Medulla oblongata (tissue), 1 donor: Measurements from ENCODE around the gene IRF1.

Experiments used
- DNase-seq: peaks from one replicate; pipeline ENCODE4 v3.0.0-alpha.2; 2015; ENCODE audit errors: extremely low spot score

Gene IRF1

DNA sequence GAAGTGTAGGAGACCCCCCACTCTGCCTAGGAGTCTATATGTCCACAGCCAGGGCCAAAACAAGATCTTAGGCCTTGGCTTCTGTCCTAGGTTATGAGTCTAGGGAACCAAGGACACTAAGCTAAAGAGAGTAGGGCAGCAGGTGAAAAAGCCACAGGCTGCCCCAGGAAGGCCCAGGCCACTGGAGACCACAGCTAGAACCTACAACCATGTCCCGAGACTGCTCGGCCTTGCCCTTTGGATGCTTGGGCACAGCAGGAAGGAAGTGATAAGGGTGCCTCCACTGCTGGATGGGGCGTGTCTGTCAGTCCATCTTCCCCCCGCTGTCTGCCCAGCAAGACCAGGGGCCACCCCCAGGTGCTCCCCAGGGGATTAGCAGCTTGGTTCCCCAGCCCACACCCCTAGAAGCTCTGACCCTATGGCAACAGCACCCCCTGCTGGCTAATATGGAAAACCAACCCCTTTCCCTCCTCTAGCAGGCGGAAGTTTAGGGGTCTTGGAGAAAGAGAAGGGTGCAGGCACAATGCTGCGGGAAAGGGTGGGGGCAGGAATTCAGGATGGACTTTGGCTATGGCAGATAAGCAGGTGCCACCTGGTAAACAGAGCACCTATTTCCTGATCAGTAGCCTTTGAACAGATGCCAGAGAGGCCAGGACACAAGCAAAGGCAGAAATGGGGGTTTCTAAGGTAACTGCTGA is 10.5 kb upstream of the IRF1 start:
- peak; percentile 91 for DNase-seq

DNA sequence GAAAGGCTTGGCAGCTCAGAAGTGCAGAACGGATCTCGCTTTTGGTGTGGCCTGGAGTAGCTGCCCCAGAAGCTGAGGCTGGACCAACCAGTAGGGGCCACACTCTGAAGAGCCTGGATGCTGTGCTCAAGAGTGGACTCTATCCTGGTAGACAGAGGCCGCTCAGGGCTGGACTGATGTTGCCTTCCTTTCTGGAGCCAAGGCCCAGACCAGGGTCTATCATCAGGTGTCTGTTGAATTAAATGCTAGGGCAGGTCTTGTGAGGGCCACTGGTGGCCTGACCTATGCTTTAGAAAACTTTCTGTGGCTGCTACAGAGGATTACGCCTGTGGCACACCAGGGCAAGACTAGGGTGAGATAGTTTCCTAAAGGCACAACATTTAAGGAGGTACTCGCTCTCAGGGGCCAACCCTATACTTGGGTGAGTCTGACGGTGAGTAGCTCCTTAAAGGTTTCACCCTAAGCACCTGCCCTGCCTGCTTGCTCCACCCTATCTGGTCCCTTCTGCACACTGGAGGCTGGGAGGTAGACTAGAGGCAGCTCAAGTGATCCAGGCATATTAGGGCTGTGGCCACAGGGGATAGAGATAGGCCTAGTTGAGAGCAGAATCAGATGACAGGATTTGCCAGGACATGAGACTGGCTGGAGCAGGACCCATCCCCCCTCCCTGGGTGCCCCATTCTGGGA is 9.8 kb upstream of the IRF1 start:
- DNase-seq: no peak

DNA sequence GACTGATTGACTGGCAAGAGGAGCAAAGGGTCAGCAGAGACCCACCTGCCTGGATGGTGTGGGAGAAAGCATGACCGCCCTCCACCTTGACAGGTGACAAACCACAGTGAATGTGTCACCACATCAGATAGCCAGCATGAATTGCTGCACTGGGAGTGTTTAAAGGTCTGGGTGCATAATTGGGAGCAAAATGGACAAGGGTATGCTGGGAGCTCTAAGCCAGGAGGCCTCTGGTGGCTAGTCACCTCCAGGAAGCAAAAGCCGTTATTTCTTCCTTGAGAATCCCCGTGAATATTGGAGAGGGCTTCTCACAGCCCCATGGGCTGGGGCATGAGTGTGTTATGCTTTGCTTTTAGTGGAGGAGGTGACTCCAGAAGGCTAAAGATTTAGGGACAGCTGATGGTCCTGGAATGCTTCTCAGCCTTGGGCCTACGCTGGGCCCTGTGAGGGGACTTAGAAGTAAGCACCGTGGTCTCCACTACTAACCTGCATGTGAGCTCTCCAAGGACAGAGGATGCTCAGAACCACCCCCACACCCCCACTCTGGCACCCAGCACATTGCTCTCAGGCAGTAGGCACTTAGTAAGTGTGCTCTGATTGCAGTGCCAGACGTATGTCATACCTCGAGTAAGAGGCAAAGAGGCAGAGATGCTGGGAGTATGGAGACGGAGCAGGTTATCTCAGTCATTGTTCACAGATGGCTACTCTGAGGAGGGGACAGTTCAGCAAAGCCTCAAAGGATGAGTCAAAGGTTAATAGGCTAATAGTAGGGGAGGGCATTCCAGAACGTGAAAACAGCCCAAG is 9.1 kb upstream of the IRF1 start:
- no peak for DNase-seq

DNA sequence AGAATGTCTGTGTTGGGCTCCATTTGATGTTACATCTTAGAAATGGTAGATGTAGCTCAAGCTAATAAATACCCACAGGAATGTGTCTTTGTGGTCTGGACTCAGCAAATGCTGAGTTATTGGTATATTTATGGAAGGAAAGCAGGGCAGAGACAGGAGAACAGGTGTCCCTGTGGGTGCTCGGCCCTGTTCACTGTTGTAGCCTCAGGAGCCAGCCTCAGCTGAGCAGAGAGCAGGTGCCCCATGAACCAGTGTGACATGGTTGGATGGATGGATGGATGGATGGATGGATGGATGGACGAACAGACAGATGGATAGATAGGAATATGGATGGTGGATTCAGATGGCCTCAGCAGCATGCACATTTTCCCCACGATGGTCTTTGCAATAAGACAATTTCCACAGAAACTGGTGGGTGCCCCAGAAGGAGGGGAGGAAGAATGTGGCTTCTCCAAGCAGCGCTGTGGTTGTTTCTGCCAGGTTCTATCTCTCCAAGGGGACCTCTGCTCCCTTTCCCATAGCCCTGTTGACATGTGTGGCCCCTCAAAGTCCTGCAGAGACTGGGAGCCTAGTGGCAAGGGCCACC is 8.2 kb upstream of the IRF1 start:
- DNase-seq: no peak

DNA sequence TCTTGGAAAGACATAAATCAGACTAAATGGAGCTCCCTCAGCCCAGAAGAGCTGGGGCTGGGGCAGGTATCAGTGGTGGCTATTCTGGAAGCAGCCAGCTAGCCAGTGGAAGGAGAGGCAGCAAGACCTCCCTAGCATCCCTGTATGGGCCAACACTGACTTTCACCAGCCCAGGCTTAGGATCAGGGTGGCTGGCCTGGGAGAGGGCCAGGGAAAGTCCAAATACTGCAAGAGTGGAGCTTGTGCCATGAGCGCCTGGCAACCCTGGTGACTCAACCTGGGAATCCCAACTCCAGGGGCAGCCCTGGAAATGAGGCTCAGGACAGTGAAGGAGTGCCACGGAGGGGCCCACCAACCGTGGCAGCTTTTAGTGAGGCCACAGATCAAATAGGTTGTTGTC is 7.6 kb upstream of the IRF1 start:
- DNase-seq: peak; percentile 60

DNA sequence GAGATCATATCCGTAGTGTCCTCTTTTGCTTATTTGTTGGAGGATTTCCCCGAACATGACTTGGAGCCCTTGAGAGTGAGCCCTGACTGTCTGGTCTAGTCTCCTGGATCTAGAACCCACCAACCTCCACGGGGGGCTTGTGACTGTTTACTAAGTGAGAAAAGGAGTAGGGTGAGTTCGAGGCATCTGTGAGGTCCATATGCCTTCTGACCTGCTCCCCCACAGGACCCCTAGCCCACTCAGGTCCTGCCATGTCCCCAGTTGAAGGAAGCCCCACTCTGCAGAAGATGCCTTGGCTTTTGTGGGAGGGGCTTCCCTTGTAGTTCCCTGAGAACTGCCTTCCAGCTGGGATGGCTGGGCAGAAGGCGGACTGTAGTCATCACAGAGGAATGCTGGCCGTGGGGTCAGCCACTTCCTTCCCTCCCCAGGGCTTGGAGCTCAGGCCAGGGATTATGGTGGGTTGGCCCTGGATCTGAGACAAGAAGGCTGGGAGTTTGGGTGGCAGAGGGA is 7.0 kb upstream of the IRF1 start:
- DNase-seq: no peak

DNA sequence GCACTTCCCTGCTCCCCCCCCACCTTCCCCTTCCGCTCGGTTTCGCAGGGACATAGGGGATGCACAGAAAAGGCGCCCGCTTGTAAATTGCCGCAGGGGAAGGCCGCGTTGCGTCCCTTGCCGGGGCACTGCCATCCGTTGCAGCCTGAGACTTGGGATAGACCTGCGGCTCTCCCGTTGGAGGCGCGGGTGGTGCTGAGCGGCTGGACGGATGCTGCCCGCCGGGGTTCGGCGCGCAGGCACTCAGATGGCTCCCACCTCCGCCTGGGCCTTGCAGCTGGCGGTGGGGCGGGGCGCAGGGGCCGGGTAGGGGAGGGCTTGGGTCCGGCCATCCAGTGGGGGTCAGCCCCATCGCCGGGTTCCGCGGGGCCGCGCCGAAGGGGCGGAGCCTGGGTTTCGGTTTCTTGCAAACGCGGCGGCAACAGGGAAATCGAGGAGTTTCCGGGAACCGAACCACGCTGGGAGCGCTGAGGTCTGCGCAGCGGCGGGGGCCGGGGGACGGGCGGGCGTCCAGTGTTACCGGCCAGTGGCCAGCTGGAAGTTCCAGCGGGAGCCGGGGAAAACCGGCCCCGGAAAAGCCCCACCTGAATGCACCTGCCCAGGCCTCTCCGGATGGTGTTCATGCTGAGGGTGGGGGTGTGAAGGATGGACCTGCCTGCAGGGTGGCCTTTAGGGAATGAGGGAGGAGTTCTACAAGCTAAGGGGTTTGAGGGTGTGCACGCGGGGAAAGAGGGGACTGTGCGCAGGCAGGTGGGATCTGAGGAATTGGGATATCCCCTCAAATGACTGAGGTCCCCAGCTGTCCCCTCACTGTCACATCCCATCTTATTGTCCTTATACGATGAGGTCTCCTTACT is 6.3 kb upstream of the IRF1 start:
- peak; percentile 75 for DNase-seq

DNA sequence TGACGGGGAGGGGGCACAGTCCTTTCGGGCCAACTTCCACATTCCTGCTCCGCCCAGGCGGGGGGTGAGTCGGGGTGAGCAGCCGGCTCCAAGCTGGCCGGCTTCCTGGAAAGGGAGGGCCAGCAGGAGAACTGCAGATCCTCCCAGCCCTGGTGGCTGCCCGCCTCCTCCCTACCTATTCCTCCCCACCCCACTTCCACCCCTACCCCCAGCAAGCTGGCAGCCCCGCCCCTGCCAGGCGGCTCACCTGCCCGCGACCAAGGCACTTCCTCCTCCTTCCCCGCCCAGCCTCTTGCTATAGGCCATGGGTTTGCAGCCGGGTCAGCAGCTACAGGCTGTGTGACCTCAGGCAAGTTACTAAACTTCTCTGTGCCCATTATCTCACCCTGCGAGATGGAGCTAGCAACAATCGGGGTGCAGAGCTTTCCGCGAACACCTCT is 5.6 kb upstream of the IRF1 start:
- DNase-seq: peak; percentile 84

DNA sequence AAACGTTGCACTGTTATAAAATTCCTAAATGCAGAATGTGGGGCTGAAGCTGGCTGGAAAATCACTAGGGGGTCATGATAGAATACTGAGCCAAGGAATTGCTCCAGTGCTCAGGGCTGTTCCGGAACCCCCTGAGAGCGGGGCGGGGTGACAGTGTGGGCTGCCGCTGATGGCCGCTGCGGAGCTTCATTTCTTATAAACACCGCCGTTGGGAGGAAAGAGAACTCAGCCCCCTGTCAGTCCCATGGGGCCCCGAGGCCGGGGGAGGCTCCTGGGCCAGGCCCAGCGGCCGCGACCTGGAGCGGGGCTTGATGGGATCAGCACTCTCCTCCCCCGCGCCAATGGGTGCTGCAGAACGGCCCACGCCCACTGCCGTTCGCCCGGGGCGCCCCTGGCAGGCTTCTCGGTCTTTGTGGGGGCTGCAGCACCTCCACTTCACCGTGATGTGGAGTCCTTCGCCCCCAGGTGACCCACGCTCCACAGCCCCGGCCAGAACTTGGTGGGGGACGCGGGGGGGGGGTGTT is 5.2 kb upstream of the IRF1 start:
- peak; percentile 77 for DNase-seq

DNA sequence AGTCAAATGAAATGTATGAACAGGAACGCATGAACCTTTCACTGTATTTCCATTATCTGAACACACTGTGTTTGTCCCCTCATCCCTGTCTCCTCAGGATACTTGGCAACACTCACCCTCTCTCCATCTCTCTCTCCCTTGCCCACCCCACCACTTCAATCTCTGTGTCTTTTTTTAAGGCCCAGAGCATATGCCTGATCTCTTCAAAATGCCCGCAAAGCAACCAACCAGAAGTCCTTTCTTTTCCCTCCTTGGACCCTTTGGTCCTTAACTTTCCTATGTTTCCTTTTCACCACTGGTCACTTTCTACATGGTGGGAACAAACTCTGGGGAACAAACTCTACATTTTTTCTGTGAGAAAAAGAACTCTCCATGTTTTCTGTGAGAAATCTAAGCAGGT is 3.2 kb upstream of the IRF1 start:
- DNase-seq: no peak

DNA sequence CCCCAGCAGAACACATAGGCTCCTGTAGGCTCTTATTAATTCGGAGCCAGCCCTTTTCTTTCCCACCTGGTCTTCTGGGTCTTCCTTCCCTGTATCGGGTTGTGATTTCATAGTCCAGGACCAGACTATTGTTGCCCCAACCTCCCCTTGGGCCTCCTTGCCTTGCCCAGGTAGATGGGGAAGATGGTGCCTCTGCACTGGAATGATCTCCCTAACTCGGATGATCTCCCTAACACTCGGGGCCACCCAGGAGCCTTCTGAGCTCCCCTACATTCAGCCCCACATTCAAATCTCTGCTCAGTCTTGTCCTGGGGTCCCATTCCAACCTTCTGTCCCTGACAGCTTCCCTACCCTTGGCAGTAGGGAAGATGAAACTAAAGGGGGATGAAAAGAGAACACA is 2.7 kb upstream of the IRF1 start:
- no peak for DNase-seq

DNA sequence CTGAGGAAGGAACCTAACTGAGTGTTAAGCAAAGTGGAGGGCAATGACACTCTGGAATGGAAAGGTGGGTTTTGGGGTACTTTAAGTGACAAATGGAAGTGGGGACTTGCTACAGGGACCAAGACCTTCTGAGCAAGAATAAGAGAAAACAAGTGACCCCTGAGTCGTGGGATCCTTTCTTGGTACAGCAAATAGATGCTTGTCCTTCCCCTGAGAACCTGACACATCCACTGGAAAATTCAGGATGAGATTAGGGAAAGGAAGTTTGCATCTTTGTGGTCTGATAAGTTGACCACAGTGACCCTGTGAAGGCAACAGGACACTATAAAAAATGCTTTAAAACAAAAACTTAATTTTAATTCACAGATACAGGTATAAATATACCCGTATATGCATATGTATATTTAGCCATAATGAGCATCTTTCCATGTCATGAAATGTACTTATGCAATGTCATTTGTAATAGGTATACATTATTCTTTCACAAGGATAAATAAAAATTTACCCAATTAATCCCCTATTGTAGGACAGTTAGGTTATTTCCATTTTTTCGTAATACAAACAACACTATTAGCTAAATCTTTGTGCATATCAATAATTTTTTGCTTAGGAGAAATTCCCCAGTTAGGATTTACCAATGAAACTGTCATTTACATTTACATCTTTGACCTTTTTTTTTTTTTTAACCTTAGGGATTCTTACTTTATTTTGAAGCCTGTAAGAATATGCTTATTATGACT is 2.0 kb upstream of the IRF1 start:
- DNase-seq: no peak

DNA sequence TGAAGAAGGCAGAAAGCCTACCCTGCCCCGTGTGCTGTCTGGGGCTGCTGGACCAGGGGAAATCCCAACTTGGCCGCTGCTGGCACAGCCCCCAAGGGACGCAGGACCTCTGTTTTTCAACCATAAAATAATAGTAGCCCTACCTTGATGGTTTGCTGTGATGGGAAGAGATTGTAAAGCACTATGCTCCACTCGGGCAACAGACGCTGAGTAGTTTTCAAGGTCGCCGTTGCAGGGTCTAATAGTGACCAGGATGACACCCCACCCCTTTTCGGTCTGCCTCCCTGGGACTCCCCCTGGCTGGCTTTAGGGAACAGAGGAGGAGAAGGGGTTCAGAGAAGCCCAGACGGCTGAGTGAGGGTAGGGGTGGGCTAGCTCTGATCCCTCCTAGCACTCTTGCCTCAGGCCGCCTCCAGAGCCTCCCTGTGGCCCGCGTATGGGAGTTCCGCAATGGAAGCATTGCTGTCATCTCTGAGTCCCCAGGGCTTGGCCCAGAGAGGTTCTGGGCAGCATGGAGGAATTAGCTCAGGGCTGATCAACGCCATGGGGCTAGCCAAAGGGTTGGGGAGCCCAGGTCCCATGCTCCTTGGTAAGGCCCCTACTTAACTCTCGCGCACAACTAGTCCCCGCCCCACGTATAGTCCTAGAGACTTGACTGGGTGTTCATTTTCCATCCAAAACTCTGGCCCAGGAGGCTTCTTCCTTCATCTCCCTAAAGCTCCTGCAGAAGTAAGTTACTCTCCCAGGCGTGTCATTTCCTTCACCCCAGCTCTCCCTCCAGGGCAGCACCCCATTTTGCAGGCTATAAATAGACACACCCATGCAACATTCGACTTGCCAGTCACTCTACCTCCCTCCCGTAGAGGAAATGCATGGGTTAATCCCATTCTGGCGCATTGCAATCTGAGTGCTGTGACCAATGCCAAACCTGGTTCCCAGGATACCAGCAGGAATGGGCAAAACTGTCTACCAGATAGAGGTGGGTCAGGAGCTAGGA is 1.1 kb upstream of the IRF1 start:
- no peak for DNase-seq

DNA sequence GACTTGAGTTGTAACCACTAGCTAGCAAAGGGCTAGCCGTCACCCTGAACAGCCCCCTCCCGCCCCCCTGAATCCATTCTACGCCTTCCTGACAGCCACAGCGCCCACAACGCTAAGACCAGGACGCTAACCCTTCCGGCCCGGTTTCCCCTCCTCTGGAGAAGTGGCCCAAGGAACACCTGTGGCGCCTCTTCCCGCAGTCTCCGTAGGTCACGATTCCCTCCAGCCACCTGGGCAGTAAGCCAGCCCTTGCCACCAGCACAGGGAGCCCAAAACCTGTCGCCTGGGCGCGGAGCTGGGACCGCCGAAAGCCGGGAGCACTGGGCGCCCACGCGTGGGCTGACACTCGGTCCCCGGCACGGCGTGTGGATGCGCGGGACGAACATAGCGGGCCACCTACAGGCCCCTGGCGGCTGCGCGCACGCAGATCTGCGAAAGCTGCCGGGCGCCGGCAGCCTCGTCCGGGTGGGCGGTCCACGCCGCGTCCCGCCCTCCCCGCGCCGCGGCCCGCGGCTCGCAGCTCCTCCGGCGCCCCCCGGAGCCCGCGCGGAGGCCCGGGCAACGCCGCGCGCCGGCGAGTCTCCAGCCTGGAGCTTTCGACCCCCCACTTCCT is 596 bp downstream of the IRF1 start:
- no peak for DNase-seq

DNA sequence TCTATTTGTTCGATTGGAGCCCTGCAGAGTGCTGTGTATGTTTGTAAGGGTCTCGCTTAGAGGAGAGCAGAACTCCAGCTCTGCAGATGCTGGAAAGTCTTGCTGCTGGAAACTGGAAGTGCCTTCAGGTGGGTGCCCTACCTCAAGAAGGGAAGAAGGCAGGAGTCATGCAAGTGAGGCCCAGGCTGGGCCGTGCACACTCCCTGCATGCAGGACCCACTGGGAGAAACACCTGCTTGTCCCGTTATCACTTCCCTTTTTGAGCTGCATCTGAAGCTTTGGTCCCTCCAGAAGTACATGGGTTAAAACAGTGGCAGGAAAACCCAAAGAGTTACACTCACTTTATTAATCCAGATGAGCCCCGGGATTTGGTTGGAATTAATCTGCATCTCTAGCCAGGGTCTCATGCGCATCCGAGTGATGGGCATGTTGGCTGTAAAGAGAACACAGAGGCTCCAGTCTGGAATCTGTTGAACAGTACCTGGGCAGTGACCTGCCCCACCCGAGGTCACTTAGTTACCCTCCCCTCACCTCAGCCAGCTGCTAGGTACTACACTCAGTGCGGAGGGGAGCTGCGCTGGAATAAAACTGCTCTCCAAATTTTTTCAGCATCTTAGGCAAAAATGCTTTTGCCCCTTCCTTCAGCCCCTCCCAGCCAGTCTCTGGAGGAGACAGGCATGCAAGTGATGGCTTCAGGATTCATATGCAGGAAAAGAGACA is 1.4 kb downstream of the IRF1 start:
- DNase-seq: no peak

DNA sequence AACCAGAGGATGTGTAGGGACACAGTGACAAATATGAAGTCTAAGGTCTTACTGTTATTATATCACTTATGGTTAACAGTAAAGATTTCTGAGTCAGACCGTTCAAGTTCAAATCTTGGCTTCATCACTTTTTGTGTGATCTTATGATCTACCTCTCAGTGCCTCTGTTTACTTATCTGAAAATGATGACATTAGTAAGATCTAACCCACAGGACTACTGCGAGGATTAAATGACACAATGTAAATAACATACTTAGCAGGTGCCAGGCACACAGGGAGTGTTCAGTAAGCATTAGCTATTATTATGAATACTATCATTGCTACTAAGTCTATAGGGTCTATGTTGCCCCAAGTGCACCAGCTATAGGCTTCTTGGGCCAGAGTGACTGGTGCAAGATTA is 2.0 kb downstream of the IRF1 start:
- no peak for DNase-seq

DNA sequence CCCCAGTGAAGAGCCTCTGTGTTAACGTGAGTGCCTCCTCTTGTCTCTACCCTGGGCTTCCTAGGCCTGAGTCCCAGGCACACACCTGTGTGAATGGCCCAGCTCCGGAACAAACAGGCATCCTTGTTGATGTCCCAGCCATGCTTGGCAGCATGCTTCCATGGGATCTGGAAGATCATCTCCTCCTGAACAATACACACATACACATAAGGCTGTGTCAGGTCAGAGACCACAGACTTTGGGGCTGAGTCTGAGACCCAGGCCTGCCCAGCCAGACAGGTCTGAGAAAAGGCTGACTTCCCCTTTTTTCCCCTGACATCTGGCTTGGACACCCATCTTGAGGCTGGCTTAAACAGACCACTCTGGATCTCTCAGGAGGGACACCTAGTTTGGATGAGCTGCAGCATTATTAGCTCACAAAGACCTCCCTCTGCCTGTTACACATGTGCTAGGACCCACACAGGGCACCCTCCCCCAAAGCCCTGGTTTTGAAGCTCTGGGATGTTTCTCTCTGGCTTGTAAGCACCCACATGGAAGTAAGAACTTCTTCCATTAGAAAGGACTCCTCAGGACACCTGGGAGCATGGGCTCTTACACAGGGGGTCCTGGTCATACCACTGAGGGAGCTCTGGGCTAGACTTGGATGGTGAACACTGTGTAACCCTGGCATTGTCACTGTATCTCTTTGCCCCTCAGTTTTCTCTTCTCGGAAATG is 2.6 kb downstream of the IRF1 start:
- no peak for DNase-seq
